Loucy (cell line): ENCODE data around the gene SMAP2.

Experiments used
- H2AFZ ChIP-seq: fragments of 200-600 bp; sonication (generic); 2 replicates; pipeline ENCODE4 v1.6.0; 2016; ENCODE audit warnings: antibody characterized with exemption, mild to moderate bottlenecking, low read length, moderate library complexity
- H3F3A ChIP-seq: fragments of 200-600 bp; 2 replicates; pipeline ENCODE4 v1.6.0; 2016; ENCODE audit warnings: antibody characterized with exemption, low read depth, mild to moderate bottlenecking
- H3K27me3 ChIP-seq: fragments of 200-600 bp; sonication (generic); 2 replicates; pipeline ENCODE4 v1.6.1; 2014; ENCODE audit warnings: low read length, mild to moderate bottlenecking; ENCODE audit not compliant: insufficient read depth, poor library complexity, severe bottlenecking
- H3K36me3 ChIP-seq: fragments of 200-600 bp; sonication (generic); 2 replicates; pipeline ENCODE4 v1.6.1; 2016; ENCODE audit warnings: low read length; ENCODE audit not compliant: insufficient read depth
- H3K4me1 ChIP-seq: fragments of 200-600 bp; sonication (generic); 2 replicates; pipeline ENCODE4 v1.5.1; 2014; ENCODE audit warnings: low read length, mild to moderate bottlenecking; ENCODE audit not compliant: insufficient read depth, poor library complexity, severe bottlenecking
- H3K4me2 ChIP-seq: fragments of 200-600 bp; sonication (generic); 2 replicates; pipeline ENCODE4 v1.6.0; 2014; ENCODE audit warnings: antibody characterized with exemption, low read length, low read depth, mild to moderate bottlenecking; ENCODE audit not compliant: poor library complexity, severe bottlenecking
- H3K4me3 ChIP-seq: fragments of 200-600 bp; sonication (generic); 2 replicates; pipeline ENCODE4 v1.5.1; 2014; ENCODE audit warnings: low read length, mild to moderate bottlenecking, mixed read lengths; ENCODE audit not compliant: poor library complexity, severe bottlenecking
- H3K79me2 ChIP-seq: fragments of 200-600 bp; sonication (generic); 2 replicates; pipeline ENCODE4 v1.6.1; 2014; ENCODE audit warnings: low read length; ENCODE audit not compliant: insufficient read depth
- H3K9ac ChIP-seq: fragments of 200-600 bp; sonication (generic); 2 replicates; pipeline ENCODE4 v1.6.0; 2014; ENCODE audit warnings: mild to moderate bottlenecking, low read depth, low read length, moderate library complexity; ENCODE audit not compliant: poor library complexity, severe bottlenecking
- H3K9me2 ChIP-seq: fragments of 200-600 bp; sonication (generic); replicated peaks from 2 replicates; pipeline ENCODE4 v1.6.1; 2016; ENCODE audit warnings: low read depth, low read length, mixed read lengths
- H3K9me3 ChIP-seq: fragments of 200-600 bp; sonication (generic); 2 replicates; pipeline ENCODE4 v1.6.1; 2014; ENCODE audit warnings: mild to moderate bottlenecking, antibody characterized with exemption, low read length, low read depth; ENCODE audit not compliant: insufficient read depth
- H4K20me1 ChIP-seq: fragments of 200-600 bp; sonication (generic); 2 replicates; pipeline ENCODE4 v1.6.0; 2014; ENCODE audit warnings: antibody characterized with exemption, low read length, mild to moderate bottlenecking; ENCODE audit not compliant: insufficient read depth, poor library complexity, severe bottlenecking
- EZH2phosphoT487 ChIP-seq: fragments of 200-600 bp; IDR thresholded peaks from 2 replicates; pipeline ENCODE4 v1.6.1; 2018; ENCODE audit warnings: antibody characterized with exemption, mild to moderate bottlenecking, moderate library complexity, borderline replicate concordance
- TF ChIP-seq, protein P1 (sequence below): fragments of 200-600 bp; sonication (generic); conservative IDR thresholded peaks from 2 replicates; pipeline ENCODE4 v1.5.1; 2014; ENCODE audit warnings: mild to moderate bottlenecking, antibody characterized with exemption, low read length

The SMAP2 gene

DNA sequence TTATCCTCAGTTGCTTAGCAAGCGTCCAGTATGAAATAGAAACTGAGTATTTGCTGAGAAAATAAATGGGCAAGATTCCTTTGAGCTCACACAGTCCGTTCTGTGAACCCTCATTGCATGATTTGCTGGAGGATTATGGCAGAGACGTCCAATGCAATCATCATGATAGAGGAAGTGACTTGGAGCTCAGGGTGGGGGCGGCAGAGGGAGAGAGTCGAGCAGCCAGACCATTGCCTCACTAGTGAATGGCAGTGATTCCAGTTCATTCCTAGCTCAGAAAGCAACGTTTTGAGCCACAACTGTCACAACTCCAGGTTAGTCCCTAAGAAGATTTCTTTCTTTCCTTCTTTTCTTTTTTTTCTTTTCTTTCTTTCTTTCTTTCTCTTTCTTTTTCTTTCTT lies 28.9 kb upstream of the SMAP2 start:
- H4K20me1 ChIP-seq = no peaks in the 10 kb centered on the region

DNA sequence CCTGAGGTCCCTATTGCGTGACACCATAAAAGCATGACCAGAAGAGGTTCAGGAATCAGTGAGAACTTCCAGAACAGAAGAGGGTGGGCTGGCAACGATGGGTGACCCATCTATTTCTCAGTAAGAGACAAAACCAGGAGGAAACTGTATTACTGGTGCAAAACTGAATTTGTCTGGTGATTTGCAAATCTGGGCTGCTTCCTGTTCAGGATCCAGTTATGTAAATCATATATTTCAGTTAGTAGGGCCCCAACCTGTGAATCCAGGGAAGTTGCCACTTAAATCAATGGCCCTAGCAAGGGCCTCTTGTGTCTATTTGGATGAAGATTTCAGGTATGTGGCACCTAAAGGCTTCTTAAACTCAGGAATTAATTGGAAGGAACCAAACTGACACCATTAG lies 23.1 kb upstream of the SMAP2 start:
- H3K79me2 ChIP-seq = no peaks in the 10 kb centered on the region
- H3K4me2 ChIP-seq = no peak overlapping the region
- H3K9ac ChIP-seq = no peak overlapping the region
- no peak overlapping the region for H3K4me3 ChIP-seq
- H3K4me1 ChIP-seq = no peaks in the 10 kb centered on the region
- no peaks in the 10 kb centered on the region for H3K27me3 ChIP-seq
- no peaks in the 10 kb centered on the region for H3K9me3 ChIP-seq
- H2AFZ ChIP-seq = no peak overlapping the region
- TF ChIP-seq, protein P1, sequence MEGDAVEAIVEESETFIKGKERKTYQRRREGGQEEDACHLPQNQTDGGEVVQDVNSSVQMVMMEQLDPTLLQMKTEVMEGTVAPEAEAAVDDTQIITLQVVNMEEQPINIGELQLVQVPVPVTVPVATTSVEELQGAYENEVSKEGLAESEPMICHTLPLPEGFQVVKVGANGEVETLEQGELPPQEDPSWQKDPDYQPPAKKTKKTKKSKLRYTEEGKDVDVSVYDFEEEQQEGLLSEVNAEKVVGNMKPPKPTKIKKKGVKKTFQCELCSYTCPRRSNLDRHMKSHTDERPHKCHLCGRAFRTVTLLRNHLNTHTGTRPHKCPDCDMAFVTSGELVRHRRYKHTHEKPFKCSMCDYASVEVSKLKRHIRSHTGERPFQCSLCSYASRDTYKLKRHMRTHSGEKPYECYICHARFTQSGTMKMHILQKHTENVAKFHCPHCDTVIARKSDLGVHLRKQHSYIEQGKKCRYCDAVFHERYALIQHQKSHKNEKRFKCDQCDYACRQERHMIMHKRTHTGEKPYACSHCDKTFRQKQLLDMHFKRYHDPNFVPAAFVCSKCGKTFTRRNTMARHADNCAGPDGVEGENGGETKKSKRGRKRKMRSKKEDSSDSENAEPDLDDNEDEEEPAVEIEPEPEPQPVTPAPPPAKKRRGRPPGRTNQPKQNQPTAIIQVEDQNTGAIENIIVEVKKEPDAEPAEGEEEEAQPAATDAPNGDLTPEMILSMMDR = no peak
- no peak for TF ChIP-seq EZH2phosphoT487
- no peaks in the 10 kb centered on the region for H4K20me1 ChIP-seq
- no peaks in the 10 kb centered on the region for H3K36me3 ChIP-seq
- H3F3A ChIP-seq = no peaks in the 10 kb centered on the region
- H3K9me2 ChIP-seq = no peaks in the 10 kb centered on the region

More for the DNA sequence above, 28.9 kb upstream of the SMAP2 start:
- Histone ChIP-seq H3K36me3 (no peaks in the 10 kb centered on the region), H3K9ac (no peak overlapping the region), H3K4me2 (no peak overlapping the region), H3K79me2 (no peaks in the 10 kb centered on the region), H3K9me3 (no peaks in the 10 kb centered on the region), H3K4me1 (no peaks in the 10 kb centered on the region), H3K9me2 (no peaks in the 10 kb centered on the region), H3F3A (no peaks in the 10 kb centered on the region), H3K4me3 (no peak overlapping the region), H3K27me3 (no peaks in the 10 kb centered on the region), H2AFZ (no peak overlapping the region)
- TF ChIP-seq, protein P1 = no peak
- TF ChIP-seq EZH2phosphoT487 = no peak

- no peak overlapping the region for H3K4me3 ChIP-seq
- TF ChIP-seq, protein P1 = no peak
- no peak for TF ChIP-seq EZH2phosphoT487
- no peaks in the 10 kb centered on the region for H3K27me3 ChIP-seq
- H4K20me1 ChIP-seq = no peaks in the 10 kb centered on the region
- no peaks in the 10 kb centered on the region for H3K9me2 ChIP-seq
- no peaks in the 10 kb centered on the region for H3K4me1 ChIP-seq
- no peak overlapping the region for H2AFZ ChIP-seq
- no peak overlapping the region for H3K4me2 ChIP-seq
- no peaks in the 10 kb centered on the region for H3K36me3 ChIP-seq
- H3K9ac ChIP-seq = no peak overlapping the region
- no peaks in the 10 kb centered on the region for H3K9me3 ChIP-seq
- no peaks in the 10 kb centered on the region for H3F3A ChIP-seq
- no peaks in the 10 kb centered on the region for H3K79me2 ChIP-seq
Measured at GRCh38 chr1:40351124-40351523, 22.4 kb upstream of the SMAP2 start.
